Medulla oblongata (tissue), 1 donor: ENCODE results near the gene FKBP2.

Experiments used
- DNase-seq: peaks from one replicate; pipeline ENCODE4 v3.0.0-alpha.2; 2015; ENCODE audit errors: extremely low spot score

FKBP2 gene

GRCh38 chr11:64263947-64264317 is 23.0 kb downstream of the FKBP2 start:
- no peak for DNase-seq

GRCh38 chr11:64264371-64264852 is 23.5 kb downstream of the FKBP2 start:
- DNase-seq = no peak

GRCh38 chr11:64265176-64266160 is 24.6 kb downstream of the FKBP2 start:
- no peak for DNase-seq

GRCh38 chr11:64266339-64266738 is 25.4 kb downstream of the FKBP2 start:
- no peak for DNase-seq

- no peak for DNase-seq
Measured at GRCh38 chr11:64267207-64267945, 26.5 kb downstream of the FKBP2 start.

GRCh38 chr11:64268025-64268892 is 27.4 kb downstream of the FKBP2 start:
- DNase-seq = peak; percentile 22

- peak; percentile 33 for DNase-seq
Measured at GRCh38 chr11:64268893-64269539, 28.1 kb downstream of the FKBP2 start.

GRCh38 chr11:64269540-64270220 is 28.8 kb downstream of the FKBP2 start:
- DNase-seq = peak; percentile 100

- no peak for DNase-seq
Measured at GRCh38 chr11:64275031-64275800, 34.3 kb downstream of the FKBP2 start.

- DNase-seq = no peak
Measured at GRCh38 chr11:64275841-64276240, 34.9 kb downstream of the FKBP2 start.

GRCh38 chr11:64276653-64277431 is 35.9 kb downstream of the FKBP2 start:
- no peak for DNase-seq

GRCh38 chr11:64278576-64279190 is 37.8 kb downstream of the FKBP2 start:
- no peak for DNase-seq

- DNase-seq = no peak
Measured at GRCh38 chr11:64281957-64282770, 41.3 kb downstream of the FKBP2 start.

GRCh38 chr11:64283092-64283491 is 42.2 kb downstream of the FKBP2 start:
- no peak for DNase-seq

GRCh38 chr11:64284048-64284961 is 43.4 kb downstream of the FKBP2 start, which contains the start of gene BAD:
BAD (minus strand) TSS chr11:64284665; CDS start chr11:64284368, 297 bp downstream.
- DNase-seq = peak; percentile 98
